ENCODE measurements around the gene C10orf90.

- TF ChIP-seq, protein P1, sequence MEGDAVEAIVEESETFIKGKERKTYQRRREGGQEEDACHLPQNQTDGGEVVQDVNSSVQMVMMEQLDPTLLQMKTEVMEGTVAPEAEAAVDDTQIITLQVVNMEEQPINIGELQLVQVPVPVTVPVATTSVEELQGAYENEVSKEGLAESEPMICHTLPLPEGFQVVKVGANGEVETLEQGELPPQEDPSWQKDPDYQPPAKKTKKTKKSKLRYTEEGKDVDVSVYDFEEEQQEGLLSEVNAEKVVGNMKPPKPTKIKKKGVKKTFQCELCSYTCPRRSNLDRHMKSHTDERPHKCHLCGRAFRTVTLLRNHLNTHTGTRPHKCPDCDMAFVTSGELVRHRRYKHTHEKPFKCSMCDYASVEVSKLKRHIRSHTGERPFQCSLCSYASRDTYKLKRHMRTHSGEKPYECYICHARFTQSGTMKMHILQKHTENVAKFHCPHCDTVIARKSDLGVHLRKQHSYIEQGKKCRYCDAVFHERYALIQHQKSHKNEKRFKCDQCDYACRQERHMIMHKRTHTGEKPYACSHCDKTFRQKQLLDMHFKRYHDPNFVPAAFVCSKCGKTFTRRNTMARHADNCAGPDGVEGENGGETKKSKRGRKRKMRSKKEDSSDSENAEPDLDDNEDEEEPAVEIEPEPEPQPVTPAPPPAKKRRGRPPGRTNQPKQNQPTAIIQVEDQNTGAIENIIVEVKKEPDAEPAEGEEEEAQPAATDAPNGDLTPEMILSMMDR (IDR thresholded peaks at IDR 0.05; ENCODE audit: insufficient read depth, low read length): no peak
- TF ChIP-seq GABPA (IDR thresholded peaks at IDR 0.05; ENCODE audit: low read depth): no peak
Observed at GRCh38 chr10:126408953-126409641, 261.4 kb downstream of the C10orf90 start.

Measured in HL-60 (cell line).